Keratinocyte (primary cell): Measurements from ENCODE around the gene ARL14EPL. TPM values are rescaled to one million over a fixed set of nuclear protein-coding genes. Genes with fewer than 3 reads are reported as not detected.

ENCODE experiments used
- DNase-seq: peaks from one replicate; pipeline ENCODE4 v3.0.0-alpha.2; 2011; ENCODE audit warnings: low read depth, missing footprints, low spot score
- FAIRE-seq: peaks from 2 replicates; lab custom pipeline; 2011; peaks lifted over from hg19 to GRCh38; lab: Jason Lieb, UNC
- H2AFZ ChIP-seq: 2 replicates; pipeline ENCODE4 v1.6.0; 2012; ENCODE audit warnings: low read length, control low read depth, inconsistent platforms; ENCODE audit not compliant: control insufficient read depth
- H3K27ac ChIP-seq: 2 replicates; pipeline ENCODE4 v1.5.1; 2011; ENCODE audit warnings: low read length; ENCODE audit not compliant: control insufficient read depth, insufficient read depth
- H3K27me3 ChIP-seq: 3 replicates; pipeline ENCODE4 v1.6.0; 2011; ENCODE audit warnings: low read length; ENCODE audit not compliant: control insufficient read depth, insufficient read depth; ENCODE audit errors: extremely low read depth
- H3K36me3 ChIP-seq, 2 experiments: 2 replicates in 1 of 2; 3 replicates in 1 of 2; pipeline ENCODE4 v1.5.1; 2011; ENCODE audit warnings: low read length in 2 of 2, mild to moderate bottlenecking in 1 of 2; ENCODE audit not compliant: control insufficient read depth in 2 of 2, insufficient read depth in 2 of 2; ENCODE audit errors: extremely low read depth in 1 of 2
- H3K4me1 ChIP-seq: 3 replicates; pipeline ENCODE4 v1.5.1; 2011; ENCODE audit warnings: low read length; ENCODE audit not compliant: control insufficient read depth, insufficient read depth; ENCODE audit errors: extremely low read depth
- H3K4me2 ChIP-seq: 3 replicates; pipeline ENCODE4 v1.6.0; 2011; ENCODE audit warnings: low read depth, low read length; ENCODE audit not compliant: control insufficient read depth, insufficient read depth; ENCODE audit errors: extremely low read depth
- H3K4me3 ChIP-seq, 3 experiments: fragments of 200-600 bp in 1 of 3; sonication (generic) in 1 of 3; 2 replicates in 2 of 3; 3 replicates in 1 of 3; pipeline ENCODE4 v1.5.1; 2011 to 2016; ENCODE audit warnings: low read length in 3 of 3, mild to moderate bottlenecking in 3 of 3, control low read depth in 2 of 3, inconsistent platforms in 1 of 3, low read depth in 1 of 3, mixed read lengths in 1 of 3, mixed run types in 1 of 3, moderate library complexity in 1 of 3; ENCODE audit not compliant: control insufficient read depth in 2 of 3, insufficient read depth in 2 of 3; ENCODE audit errors: extremely low read depth in 1 of 3
- H3K79me2 ChIP-seq: 2 replicates; pipeline ENCODE4 v1.6.0; 2012; ENCODE audit warnings: low read length; ENCODE audit not compliant: control insufficient read depth, insufficient read depth
- H3K9ac ChIP-seq: 3 replicates; pipeline ENCODE4 v1.6.0; 2011; ENCODE audit warnings: low read length; ENCODE audit not compliant: control insufficient read depth, insufficient read depth; ENCODE audit errors: extremely low read depth
- H3K9me1 ChIP-seq: 3 replicates; pipeline ENCODE4 v1.6.0; 2011; ENCODE audit warnings: low read length; ENCODE audit not compliant: control insufficient read depth, insufficient read depth; ENCODE audit errors: extremely low read depth
- H3K9me3 ChIP-seq: 2 replicates; pipeline ENCODE4 v1.5.1; 2012; ENCODE audit warnings: low read depth, low read length; ENCODE audit not compliant: control insufficient read depth
- H4K20me1 ChIP-seq: 3 replicates; pipeline ENCODE4 v1.6.0; 2011; ENCODE audit warnings: low read length; ENCODE audit not compliant: control insufficient read depth, insufficient read depth; ENCODE audit errors: extremely low read depth
- CTCF ChIP-seq, 3 experiments: IDR thresholded peaks in 1 of 3; conservative IDR thresholded peaks in 1 of 3; optimal IDR thresholded peaks in 1 of 3; 2 replicates in 2 of 3; 3 replicates in 1 of 3; pipeline versions ENCODE3 to v1.5.1; 2011; ENCODE audit warnings: low read length in 3 of 3, mild to moderate bottlenecking in 3 of 3, moderate library complexity in 2 of 3, control low read depth in 1 of 3, inconsistent platforms in 1 of 3; ENCODE audit not compliant: insufficient read depth in 2 of 3; ENCODE audit errors: extremely low read depth in 1 of 3
- EZH2 ChIP-seq: IDR thresholded peaks from one replicate; pipeline ENCODE4 v1.6.1; 2012; ENCODE audit warnings: inconsistent platforms, mild to moderate bottlenecking, low read length, moderate library complexity
- dilution Hi-C: fragments of 300-500 bp; cut with MboI; formaldehyde crosslinking; loops from one replicate; pipeline ENCODE4 v1.7.0; 2020; ENCODE audit warnings: low sequenced_read_pairs; ENCODE audit not compliant: extremely low pct_ligation_motif_present
- polyA plus RNA-seq, 5 experiments: library from polyadenylated mRNA; depleted of rRNA in 3 of 5; stranded (reverse) in 3 of 5; stranded (forward) in 1 of 5; unstranded in 1 of 5; fragments of >200 nt; gene quantifications; 1 replicate in 1 of 5; 2 replicates in 3 of 5; 3 replicates in 1 of 5; pipeline versions ENCODE4 v1.2.1 to v1.2.3, GENCODE V29; 2011 to 2012; ENCODE audit warnings: missing spikeins in 2 of 5, low read depth in 1 of 5, low replicate concordance in 1 of 5

The ARL14EPL gene
- polyA plus RNA-seq, 1 donor (not counting 4 experiments of a cell fraction or from before 2014, with no cell fraction given) = not detected

DNA sequence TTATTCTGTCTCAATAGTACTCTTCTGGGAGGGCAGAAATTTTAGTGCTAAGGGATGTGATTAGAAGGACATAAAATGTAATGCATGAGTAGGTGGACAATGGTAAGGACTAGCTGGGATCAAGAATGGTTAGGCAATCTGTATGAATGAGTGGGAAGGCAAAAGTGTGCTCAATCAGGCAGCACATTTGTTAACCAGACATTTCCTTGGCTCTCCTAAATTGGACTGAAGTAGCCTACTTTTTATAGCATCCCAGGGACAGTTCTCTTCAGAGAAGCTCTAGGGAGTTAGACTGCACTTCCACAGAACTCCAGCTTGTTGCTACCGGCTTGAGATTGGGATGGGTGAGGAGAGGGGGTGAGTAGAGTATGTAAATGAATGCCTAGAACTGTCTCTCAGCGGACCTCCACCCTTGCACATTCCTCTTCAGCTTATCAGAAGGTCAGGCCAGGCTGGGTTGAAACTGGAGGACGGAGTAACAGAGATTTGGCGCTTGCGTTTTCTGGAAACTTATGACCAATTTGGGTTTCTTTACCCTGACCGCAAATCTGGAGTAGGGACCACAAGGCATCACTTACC is 19.0 kb upstream of the ARL14EPL start:
- H3K9ac ChIP-seq = no peak overlapping the region
- no peak overlapping the region for H3K4me3 ChIP-seq
- H3K27ac ChIP-seq = no peak overlapping the region
- no peak overlapping the region for H2AFZ ChIP-seq
- no peak for DNase-seq
- no peaks in the 10 kb centered on the region for H3K36me3 ChIP-seq
- H3K4me2 ChIP-seq = no peak overlapping the region
- no peaks in the 10 kb centered on the region for H3K9me3 ChIP-seq
- no peaks in the 10 kb centered on the region for H3K4me1 ChIP-seq
- dilution Hi-C loops = no loop called here
- FAIRE-seq = no peak
- H3K9me1 ChIP-seq = no peaks in the 10 kb centered on the region
- no peaks in the 10 kb centered on the region for H4K20me1 ChIP-seq
- H3K27me3 ChIP-seq = no peaks in the 10 kb centered on the region
- no peaks in the 10 kb centered on the region for H3K79me2 ChIP-seq
- TF ChIP-seq CTCF (optimal IDR thresholded peaks at IDR 0.05 in 1 of 3, IDR thresholded peaks at IDR 0.05 in 1 of 3, conservative IDR thresholded peaks at IDR 0.05 in 1 of 3; ENCODE audit: extremely low read depth in 1 of 3, insufficient read depth in 2 of 3, low read length in 3 of 3) = no peak
- TF ChIP-seq EZH2 = no peak

DNA sequence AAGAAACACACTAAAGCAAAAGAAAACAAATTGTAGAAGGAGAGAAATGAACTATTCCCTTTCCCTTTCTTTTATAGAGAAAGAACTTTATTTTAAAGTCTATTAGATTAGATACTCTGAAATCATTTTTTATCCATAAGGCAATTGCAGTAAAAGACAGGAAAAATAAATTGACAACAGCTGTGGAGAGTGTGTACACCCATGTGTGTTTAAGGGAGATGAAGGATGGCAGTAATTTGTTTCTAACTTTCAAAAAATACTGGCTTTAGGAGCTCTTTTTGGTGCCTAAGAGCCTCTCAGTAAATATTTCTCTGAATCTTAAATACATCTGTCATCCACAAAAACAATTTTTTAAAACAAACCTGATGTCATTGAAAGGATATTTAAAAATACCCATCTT is 18.3 kb upstream of the ARL14EPL start:
- Histone ChIP-seq H3K36me3 (no peaks in the 10 kb centered on the region), H3K27ac (no peak overlapping the region), H3K9me3 (no peaks in the 10 kb centered on the region), H3K4me3 (no peak overlapping the region), H3K4me2 (no peak overlapping the region), H3K79me2 (no peaks in the 10 kb centered on the region), H3K27me3 (no peaks in the 10 kb centered on the region), H2AFZ (no peak overlapping the region), H3K9ac (no peak overlapping the region), H3K4me1 (no peaks in the 10 kb centered on the region), H3K9me1 (no peaks in the 10 kb centered on the region), H4K20me1 (no peaks in the 10 kb centered on the region)
- dilution Hi-C loops = no loop called here
- DNase-seq (no peak), FAIRE-seq (no peak)
- TF ChIP-seq CTCF (optimal IDR thresholded peaks at IDR 0.05 in 1 of 3, IDR thresholded peaks at IDR 0.05 in 1 of 3, conservative IDR thresholded peaks at IDR 0.05 in 1 of 3; ENCODE audit: extremely low read depth in 1 of 3, insufficient read depth in 2 of 3, low read length in 3 of 3) = no peak
- no peak for TF ChIP-seq EZH2
